Thyroid gland (tissue), 4 donors: ENCODE results near the gene RHOJ. TPM values are rescaled to one million over a fixed set of nuclear protein-coding genes. Genes with fewer than 3 reads are reported as not detected.

ENCODE experiments used
- DNase-seq, 2 donors: peaks; one replicate each; pipeline ENCODE4 v3.0.0-alpha.2; 2019
- H3K27ac ChIP-seq, 3 donors: fragments of 200-600 bp; sonication (generic); 1 replicate in 2 of 3; 2 replicates in 1 of 3; pipeline ENCODE4 v1.5.1; 2016 to 2019; ENCODE audit warnings: mild to moderate bottlenecking in 1 of 3, moderate library complexity in 1 of 3
- H3K27me3 ChIP-seq: fragments of 200-600 bp; sonication (generic); one replicate; pipeline ENCODE4 v1.5.1; 2019
- H3K36me3 ChIP-seq, 2 donors: fragments of 200-600 bp; sonication (generic); one replicate each; pipeline ENCODE4 v1.5.1; 2016 to 2019
- H3K4me1 ChIP-seq, 2 donors: fragments of 200-600 bp; sonication (generic); one replicate each; pipeline ENCODE4 v1.5.1; 2017 to 2019
- H3K4me3 ChIP-seq, 3 donors: fragments of 200-600 bp; sonication (generic); replicated peaks in 1 of 3; 1 replicate in 2 of 3; 2 replicates in 1 of 3; pipeline ENCODE4 v1.5.1; 2016; ENCODE audit warnings: mild to moderate bottlenecking in 1 of 3
- H3K9me3 ChIP-seq: fragments of 200-600 bp; sonication (generic); one replicate; pipeline ENCODE4 v1.5.1; 2017
- POLR2A ChIP-seq, 2 donors: fragments of 450-650 bp; IDR thresholded peaks; one replicate each; pipeline ENCODE4 v1.6.1; 2017; ENCODE audit warnings: antibody characterized with exemption in 2 of 2, mild to moderate bottlenecking in 2 of 2, moderate library complexity in 1 of 2
- WGBS, 2 donors: methylation state at CpG; one replicate each; pipeline ENCODE4 v1.1.5; 2017; 5-methylcytosine and 5-hydroxymethylcytosine counted together
- intact Hi-C: fragments of 100-400 bp; cut with DNase I; formaldehyde crosslinking; loops from one replicate; pipeline ENCODE4 v1.15.1; 2023
- total RNA-seq, 4 donors: library from RNA; depleted of rRNA; stranded (reverse); fragments of >200 nt; gene quantifications; one replicate each; pipeline ENCODE4 v1.2.3, GENCODE V29; 2016
- TF ChIP-seq, protein P1 (sequence below), 6 experiments: fragments of 200-600 bp in 3 of 6; fragments of 450-650 bp in 3 of 6; sonication (generic) in 3 of 6; IDR thresholded peaks; one replicate each; pipeline ENCODE4 v1.5.1; 2016 to 2019; ENCODE audit warnings: antibody characterized with exemption in 6 of 6, mild to moderate bottlenecking in 2 of 6, inconsistent platforms in 1 of 6, moderate library complexity in 1 of 6

RHOJ gene
- total RNA-seq, 4 donors from 2014 or later: 10.3 to 23.0 (median 15.4) TPM

DNA sequence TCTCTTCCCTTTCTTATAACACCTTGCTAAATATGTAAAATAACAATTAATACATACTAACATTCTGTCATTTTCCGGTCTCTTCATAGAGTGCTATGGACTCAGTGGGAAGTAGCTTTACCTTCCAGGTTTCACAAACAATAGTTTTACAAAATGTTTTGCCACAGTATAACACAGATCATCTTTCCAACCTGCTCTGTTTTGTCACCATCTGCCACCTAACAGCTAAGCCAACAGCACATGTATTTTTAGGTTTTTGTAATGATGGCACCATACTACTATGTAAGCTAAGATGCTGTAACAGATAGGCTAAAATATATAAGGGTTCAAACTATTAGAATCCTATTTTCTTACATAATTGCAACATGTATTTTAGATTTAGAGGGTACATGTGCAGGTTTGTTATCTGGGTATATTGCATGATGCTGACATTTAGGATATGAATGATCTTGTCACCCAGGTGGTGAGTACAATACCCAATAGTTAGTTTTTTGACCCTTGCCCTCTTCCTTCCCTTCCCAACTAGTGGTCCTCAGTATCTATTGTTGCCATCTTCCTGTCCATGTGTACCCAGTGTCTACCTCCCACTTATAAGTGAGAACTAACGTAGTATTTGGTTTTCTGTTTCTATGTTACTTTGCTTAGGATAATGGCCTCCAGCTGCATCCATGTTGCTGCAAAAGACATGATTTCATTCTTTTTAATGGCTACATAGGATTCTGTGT lies 8.7 kb downstream of the RHOJ start:
- H3K9me3 ChIP-seq: no peaks in the 10 kb centered on the region
- no peaks in the 10 kb centered on the region for H3K4me1 ChIP-seq
- 91 to 96% methylated on average over 2 of the region's 2 CpGs for whole genome bisulfite sequencing, 2 donors
- DNase-seq: no peak
- H3K4me3 ChIP-seq: no peak overlapping the region
- no peak overlapping the region for H3K27ac ChIP-seq
- intact Hi-C loops: no loop called here
- no peaks in the 10 kb centered on the region for H3K27me3 ChIP-seq
- no peaks in the 10 kb centered on the region for H3K36me3 ChIP-seq
- TF ChIP-seq, protein P1, sequence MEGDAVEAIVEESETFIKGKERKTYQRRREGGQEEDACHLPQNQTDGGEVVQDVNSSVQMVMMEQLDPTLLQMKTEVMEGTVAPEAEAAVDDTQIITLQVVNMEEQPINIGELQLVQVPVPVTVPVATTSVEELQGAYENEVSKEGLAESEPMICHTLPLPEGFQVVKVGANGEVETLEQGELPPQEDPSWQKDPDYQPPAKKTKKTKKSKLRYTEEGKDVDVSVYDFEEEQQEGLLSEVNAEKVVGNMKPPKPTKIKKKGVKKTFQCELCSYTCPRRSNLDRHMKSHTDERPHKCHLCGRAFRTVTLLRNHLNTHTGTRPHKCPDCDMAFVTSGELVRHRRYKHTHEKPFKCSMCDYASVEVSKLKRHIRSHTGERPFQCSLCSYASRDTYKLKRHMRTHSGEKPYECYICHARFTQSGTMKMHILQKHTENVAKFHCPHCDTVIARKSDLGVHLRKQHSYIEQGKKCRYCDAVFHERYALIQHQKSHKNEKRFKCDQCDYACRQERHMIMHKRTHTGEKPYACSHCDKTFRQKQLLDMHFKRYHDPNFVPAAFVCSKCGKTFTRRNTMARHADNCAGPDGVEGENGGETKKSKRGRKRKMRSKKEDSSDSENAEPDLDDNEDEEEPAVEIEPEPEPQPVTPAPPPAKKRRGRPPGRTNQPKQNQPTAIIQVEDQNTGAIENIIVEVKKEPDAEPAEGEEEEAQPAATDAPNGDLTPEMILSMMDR (IDR thresholded peaks at IDR 0.05): no peak
- no peak for TF ChIP-seq POLR2A (IDR thresholded peaks at IDR 0.05)

DNA sequence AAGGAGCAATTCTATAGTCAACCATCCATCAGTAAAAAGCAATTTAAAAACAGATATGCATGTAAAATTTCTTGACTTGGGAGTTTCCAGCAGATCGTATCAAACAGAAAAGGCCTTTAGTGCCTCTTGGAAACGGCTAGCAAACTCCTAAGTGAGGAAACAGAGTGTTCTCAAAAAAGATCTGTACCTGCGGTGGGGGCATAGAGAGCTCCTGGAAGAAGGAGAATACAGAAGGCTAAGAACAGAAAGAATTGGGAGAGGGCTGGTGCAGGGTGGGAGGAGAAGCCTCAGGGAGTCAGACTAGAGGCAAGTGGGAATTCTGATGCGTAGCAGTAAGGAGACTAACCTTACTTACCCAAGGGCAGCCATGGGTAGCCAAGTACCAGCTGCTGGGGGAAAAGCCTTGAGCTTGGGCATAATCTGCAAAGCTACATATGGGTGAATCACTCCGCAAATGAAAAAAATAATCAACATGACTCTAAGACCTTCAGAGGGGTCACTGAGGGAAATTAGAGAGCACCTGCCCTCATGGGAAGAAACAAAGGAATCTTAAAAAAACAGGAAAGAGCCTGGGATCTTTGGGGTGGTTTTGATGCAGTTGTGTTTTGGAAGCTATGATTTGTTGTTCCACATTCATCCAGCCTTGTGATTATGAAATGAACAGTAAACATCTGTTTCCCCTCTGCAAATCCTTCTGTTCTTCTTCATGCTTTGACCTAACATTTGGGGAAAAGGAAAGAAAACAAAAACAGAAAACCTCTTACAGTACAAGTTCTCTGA lies 10.4 kb downstream of the RHOJ start:
- 44 to 51% methylated on average over 5 of the region's 5 CpGs for WGBS, 2 donors

DNA sequence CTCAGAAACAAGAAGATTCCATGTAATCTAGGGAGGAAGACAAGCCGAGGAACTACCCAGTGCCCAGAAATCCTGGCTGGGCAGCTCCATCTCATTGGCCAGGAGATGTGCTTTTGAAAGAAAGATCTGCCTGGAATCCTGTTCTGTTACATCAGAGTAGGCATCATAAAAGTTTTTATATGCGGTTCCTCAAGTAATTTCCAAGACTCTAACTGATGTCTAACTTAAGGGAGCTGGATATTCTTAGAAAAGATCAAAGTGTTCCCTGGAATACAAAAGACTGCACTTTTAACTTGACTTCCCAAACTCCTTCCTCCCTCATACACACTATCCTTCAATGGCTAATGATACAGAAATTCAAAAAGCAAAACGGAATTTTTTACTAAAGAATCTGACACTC lies 16.3 kb downstream of the RHOJ start:
- Histone ChIP-seq H3K27me3 (no peaks in the 10 kb centered on the region), H3K27ac (no peak overlapping the region), H3K9me3 (no peaks in the 10 kb centered on the region), H3K4me1 (no peaks in the 10 kb centered on the region), H3K36me3 (no peaks in the 10 kb centered on the region), H3K4me3 (no peak overlapping the region)
- TF ChIP-seq POLR2A (IDR thresholded peaks at IDR 0.05): no peak
- TF ChIP-seq, protein P1 (IDR thresholded peaks at IDR 0.05): no peak
- intact Hi-C loops: no loop called here
- no peak for DNase-seq
- 83 to 86% methylated on average over 3 of the region's 3 CpGs for WGBS, 2 donors

More for the DNA sequence above, 10.4 kb downstream of the RHOJ start:
- intact Hi-C loops: no loop called here
- Histone ChIP-seq H3K4me3 (no peak overlapping the region), H3K27me3 (no peaks in the 10 kb centered on the region), H3K27ac (no peak overlapping the region), H3K9me3 (no peaks in the 10 kb centered on the region), H3K4me1 (no peaks in the 10 kb centered on the region), H3K36me3 (no peaks in the 10 kb centered on the region)
- no peak for DNase-seq
- TF ChIP-seq POLR2A (IDR thresholded peaks at IDR 0.05): no peak
- TF ChIP-seq, protein P1 (IDR thresholded peaks at IDR 0.05): no peak

DNA sequence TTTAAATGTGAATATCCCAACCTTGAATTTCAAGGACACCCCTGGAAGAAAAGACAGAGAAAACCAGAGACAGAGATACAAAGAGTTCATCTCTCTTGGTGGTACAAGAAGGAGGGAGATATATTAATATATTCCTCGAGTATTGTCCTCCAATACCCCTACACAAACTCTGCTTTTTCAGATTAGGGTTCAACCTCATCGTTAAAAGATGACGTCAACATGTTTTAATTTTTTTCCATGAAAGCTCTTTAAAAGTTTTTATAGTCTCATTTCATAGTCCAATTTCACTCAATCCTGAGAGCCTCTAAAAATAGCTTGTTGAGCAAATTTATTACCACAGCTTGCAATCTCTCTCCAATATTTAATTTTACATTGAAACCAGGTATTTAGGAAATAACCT lies 19.4 kb downstream of the RHOJ start:
- no peak for DNase-seq
- 79 to 89% methylated on average over 3 of the region's 3 CpGs for WGBS, 2 donors
- Histone ChIP-seq H3K36me3 (no peaks in the 10 kb centered on the region), H3K4me3 (no peak overlapping the region), H3K27me3 (no peaks in the 10 kb centered on the region), H3K4me1 (no peaks in the 10 kb centered on the region), H3K27ac (no peak overlapping the region), H3K9me3 (no peaks in the 10 kb centered on the region)
- intact Hi-C loops: no loop called here
- TF ChIP-seq, protein P1 (IDR thresholded peaks at IDR 0.05): no peak
- TF ChIP-seq POLR2A (IDR thresholded peaks at IDR 0.05): no peak

DNA sequence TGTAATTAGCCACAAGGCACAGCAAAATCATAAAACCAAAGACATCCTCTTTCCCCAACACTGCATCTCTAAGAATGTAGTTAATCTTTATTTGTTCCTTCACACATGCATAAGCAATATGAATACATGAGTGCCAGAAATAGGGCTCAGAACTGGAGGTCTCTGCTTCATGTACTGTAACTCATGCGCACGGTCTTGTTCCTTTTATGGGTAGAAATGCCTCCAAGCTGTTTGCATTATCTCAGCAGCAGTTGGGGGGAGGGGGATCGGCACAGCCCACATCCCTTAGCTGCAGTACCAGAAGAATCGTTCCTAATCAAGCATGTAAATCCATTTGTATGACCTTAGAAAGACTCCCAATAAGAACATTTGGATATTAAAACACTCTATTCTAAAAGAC lies 20.0 kb downstream of the RHOJ start:
- WGBS, 2 donors: 57 to 70% methylated on average over 4 of the region's 4 CpGs
- Histone ChIP-seq H3K36me3 (no peaks in the 10 kb centered on the region), H3K27ac (no peak overlapping the region), H3K4me3 (no peak overlapping the region), H3K4me1 (no peaks in the 10 kb centered on the region), H3K27me3 (no peaks in the 10 kb centered on the region), H3K9me3 (no peaks in the 10 kb centered on the region)
- no peak for TF ChIP-seq POLR2A (IDR thresholded peaks at IDR 0.05)
- TF ChIP-seq, protein P1 (IDR thresholded peaks at IDR 0.05): no peak
- intact Hi-C loops: no loop called here
- DNase-seq: no peak
